ENCODE measurements around the gene FAM193B.

Gene FAM193B

DNA sequence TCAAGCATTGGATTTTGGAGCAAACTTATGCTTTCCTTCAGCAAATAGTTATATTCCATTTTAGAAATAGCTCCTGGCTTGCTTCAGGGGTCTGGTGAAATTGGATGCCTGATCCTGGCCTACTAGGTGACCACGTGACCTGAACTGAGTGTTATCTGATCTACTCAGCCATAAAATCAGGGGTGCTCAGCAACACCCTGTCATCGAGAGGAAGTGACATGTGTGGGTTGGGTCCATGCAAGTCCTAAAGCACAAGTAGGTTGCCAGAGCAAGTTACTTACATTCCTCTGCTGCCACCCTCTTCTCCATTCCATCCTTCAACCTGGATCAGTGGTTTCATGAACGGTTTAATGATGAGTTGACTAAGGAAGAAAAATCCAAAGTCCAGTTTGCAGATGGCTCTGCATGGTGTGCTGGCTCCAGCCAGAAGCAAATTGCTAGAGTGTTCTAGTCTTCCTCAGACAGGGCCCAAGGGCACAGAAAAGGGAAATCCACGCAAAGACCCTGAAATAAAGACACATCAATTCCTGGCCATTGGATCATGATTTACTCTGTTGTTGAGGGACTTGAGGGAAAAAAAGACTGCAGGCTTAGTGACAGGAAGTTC lies 2.8 kb upstream of the FAM193B start:
- H3K27ac Mint-ChIP-seq, result peak overlapping the region; percentile 78
- H3K4me3 Mint-ChIP-seq, result peak overlapping the region; percentile 42

DNA sequence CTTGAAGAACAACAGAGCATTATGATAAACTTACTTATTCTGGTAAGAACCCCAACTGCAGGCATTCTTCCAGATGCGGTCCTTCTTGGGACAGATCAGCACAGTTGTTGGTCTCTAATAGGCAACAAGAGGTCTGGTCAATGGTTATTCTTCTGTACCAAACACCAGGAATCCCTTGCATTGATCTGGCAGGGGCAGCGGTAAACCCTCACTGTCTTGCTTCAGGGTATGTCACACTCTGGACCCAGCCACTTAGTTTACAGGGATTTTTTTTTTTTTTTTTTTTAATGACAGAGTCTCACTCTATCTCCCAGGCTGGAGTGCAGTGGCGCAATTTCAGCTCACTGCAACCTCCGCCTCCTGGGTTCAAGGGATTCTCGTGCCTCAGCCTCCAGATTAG lies 1.3 kb upstream of the FAM193B start:
- DNase-seq (ENCODE audit: low spot score), result no peak
- Mint-ChIP-seq H3K4me1 (ENCODE audit: low read depth) (peaks cover 29% of the 10 kb centered on the region), H3K27ac (no peak overlapping the region), H3K27me3 (ENCODE audit: low read depth) (no peaks in the 10 kb centered on the region), H3K4me3 (peak overlapping the region; percentile 89), H3K9me3 (no peaks in the 10 kb centered on the region), H3K36me3 (ENCODE audit: low read depth) (peaks cover 10% of the 10 kb centered on the region)

More for the DNA sequence above, 2.8 kb upstream of the FAM193B start:
- no peaks in the 10 kb centered on the region for H3K9me3 Mint-ChIP-seq
- peak; percentile 17 for DNase-seq (ENCODE audit: low spot score)
- H3K36me3 Mint-ChIP-seq (ENCODE audit: low read depth), result peaks cover 7% of the 10 kb centered on the region
- peaks cover 27% of the 10 kb centered on the region for H3K4me1 Mint-ChIP-seq (ENCODE audit: low read depth)
- no peaks in the 10 kb centered on the region for H3K27me3 Mint-ChIP-seq (ENCODE audit: low read depth)

DNA sequence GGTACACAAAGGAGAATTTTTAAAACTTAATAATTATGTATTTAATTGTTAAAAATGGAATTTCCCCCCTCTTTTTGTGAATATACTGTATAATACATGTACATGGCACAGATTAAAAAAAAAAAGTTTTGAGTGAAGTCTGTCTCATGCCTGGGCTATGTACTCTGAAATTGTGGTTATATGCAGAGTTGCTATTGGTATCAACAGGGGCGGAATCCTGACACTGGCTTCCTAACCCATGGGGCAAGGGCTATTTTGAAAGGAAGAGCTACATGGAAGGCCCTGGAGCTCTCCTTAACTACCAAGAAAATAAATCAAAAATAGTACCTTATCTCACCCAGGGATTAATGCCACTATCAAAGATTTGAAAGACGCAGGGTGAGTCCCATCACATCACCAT lies 865 bp upstream of the FAM193B start:
- DNase-seq (ENCODE audit: low spot score), result no peak
- peaks cover 11% of the 10 kb centered on the region for H3K36me3 Mint-ChIP-seq (ENCODE audit: low read depth)
- H3K9me3 Mint-ChIP-seq, result no peaks in the 10 kb centered on the region
- peak overlapping the region; percentile 89 for H3K4me3 Mint-ChIP-seq
- no peaks in the 10 kb centered on the region for H3K27me3 Mint-ChIP-seq (ENCODE audit: low read depth)
- peaks cover 30% of the 10 kb centered on the region for H3K4me1 Mint-ChIP-seq (ENCODE audit: low read depth)
- H3K27ac Mint-ChIP-seq, result no peak overlapping the region

DNA sequence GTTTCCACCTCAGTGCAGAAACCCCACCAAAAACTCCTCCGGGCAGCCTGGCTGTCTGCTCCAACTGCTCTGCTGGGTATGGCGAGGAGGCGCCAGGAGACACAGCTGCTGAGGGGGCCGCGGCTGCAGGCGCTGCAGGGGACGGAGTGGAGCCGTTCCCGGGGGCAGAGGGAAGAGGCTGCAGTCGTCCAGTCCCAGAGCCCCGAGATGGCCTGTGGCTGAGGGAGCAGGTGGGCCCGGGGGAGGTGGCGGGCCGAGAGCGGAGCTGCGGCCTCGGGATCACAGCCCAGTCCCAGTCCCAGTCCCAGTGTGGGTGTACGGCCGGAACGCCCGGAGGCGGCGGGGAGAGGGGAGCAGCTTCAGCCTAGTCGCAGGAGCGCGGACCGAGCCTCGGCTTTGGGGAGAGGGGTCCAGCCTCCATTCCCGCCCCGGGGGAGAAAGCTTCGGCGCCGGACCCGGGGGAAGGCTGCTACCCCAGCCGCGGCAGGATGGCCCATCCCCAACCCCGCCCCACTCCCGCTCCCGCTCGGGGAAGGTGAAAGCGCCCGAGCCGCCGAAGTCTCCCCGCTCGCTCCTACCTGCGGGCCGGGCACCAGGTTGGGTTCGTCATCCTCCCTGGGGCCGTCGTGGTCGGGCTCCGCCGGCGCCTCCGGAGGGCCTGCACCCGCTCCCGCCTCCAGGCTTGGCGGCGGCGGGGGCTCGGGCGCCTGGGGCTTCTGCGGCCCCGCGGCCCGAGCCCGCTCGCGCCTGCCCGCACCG lies 513 bp downstream of the FAM193B start:
- peaks cover 12% of the 10 kb centered on the region for H3K36me3 Mint-ChIP-seq (ENCODE audit: low read depth)
- H3K4me3 Mint-ChIP-seq, result peak overlapping the region; percentile 78
- DNase-seq (ENCODE audit: low spot score), result peak; percentile 29
- no peaks in the 10 kb centered on the region for H3K27me3 Mint-ChIP-seq (ENCODE audit: low read depth)
- H3K27ac Mint-ChIP-seq, result peak overlapping the region; percentile 45
- H3K9me3 Mint-ChIP-seq, result no peaks in the 10 kb centered on the region
- peaks cover 31% of the 10 kb centered on the region for H3K4me1 Mint-ChIP-seq (ENCODE audit: low read depth)

DNA sequence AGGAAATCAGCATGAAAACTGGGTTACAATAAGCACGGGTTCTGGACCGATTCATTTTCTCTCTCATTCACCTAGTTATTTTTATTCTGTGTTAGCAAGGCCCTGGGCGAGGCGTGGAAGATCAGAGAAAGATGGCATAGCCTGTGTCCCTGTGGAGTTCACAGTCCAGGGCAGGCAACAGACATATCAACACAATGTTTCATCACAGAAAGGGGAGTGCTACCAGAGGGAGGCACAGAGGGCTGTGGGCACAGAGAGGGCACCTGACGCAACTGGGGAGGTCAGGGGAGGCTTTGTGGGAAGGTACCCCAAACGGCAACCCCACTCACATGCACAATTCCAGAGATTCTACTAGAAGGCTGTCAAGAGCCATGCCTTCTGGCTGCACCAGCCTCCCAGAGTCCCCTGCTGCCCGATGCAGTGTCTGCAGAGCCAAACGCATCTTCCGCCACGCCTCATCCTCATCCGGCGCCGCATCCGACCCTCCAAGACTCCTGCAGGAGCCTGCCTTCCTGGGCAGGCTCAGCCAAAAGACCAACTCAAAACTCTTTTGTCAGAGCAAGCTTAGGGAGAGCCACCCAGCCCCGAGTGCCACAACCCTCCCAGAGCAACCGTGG lies 1.4 kb downstream of the FAM193B start:
- no peaks in the 10 kb centered on the region for H3K27me3 Mint-ChIP-seq (ENCODE audit: low read depth)
- no peaks in the 10 kb centered on the region for H3K9me3 Mint-ChIP-seq
- peaks cover 31% of the 10 kb centered on the region for H3K4me1 Mint-ChIP-seq (ENCODE audit: low read depth)
- DNase-seq (ENCODE audit: low spot score), result no peak
- H3K36me3 Mint-ChIP-seq (ENCODE audit: low read depth), result peaks cover 13% of the 10 kb centered on the region
- H3K27ac Mint-ChIP-seq, result peak overlapping the region; percentile 72
- peak overlapping the region; percentile 78 for H3K4me3 Mint-ChIP-seq

DNA sequence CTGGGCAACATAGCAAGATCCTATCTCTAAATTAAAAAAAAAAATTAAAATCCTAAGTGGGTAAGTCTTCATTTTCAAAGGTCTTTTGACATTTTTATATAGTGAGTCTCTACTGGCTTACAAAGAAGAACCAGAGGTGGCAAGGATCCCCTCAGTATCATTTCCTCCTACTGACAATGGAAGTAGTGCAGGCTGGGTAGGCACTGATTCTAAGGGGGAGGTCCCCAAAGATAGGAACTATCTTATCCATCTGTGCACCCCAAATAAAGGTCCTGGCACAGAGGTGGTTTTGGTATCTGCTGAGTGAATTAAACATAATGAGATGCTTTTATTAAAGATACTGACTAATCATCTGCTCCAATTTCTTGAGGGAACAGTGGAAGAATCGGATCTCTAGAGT lies 4.2 kb downstream of the FAM193B start:
- no peak overlapping the region for H3K27ac Mint-ChIP-seq
- DNase-seq (ENCODE audit: low spot score), result no peak
- peaks cover 22% of the 10 kb centered on the region for H3K4me1 Mint-ChIP-seq (ENCODE audit: low read depth)
- peaks cover 15% of the 10 kb centered on the region for H3K36me3 Mint-ChIP-seq (ENCODE audit: low read depth)
- no peak overlapping the region for H3K4me3 Mint-ChIP-seq
- H3K9me3 Mint-ChIP-seq, result no peaks in the 10 kb centered on the region
- no peaks in the 10 kb centered on the region for H3K27me3 Mint-ChIP-seq (ENCODE audit: low read depth)

DNA sequence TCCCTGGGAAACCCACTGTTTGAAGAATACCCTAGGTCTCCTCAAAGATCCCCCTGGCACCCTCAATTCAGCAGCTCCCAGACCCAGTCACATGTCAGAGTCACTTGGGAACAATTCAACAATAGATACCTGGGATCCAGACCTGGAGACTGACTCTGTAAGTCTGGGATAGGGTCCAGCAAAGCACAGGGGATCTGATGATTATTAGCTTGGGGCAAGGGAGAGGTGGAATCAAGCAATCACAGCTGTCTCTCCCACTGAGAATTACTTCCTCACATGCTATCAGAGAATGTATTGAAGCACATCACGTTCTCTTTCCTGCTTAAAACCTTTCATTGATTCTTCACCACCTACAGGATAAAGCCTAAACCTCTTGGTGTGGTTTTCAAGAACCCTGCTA lies 5.9 kb downstream of the FAM193B start:
- H3K27ac Mint-ChIP-seq, result no peak overlapping the region

DNA sequence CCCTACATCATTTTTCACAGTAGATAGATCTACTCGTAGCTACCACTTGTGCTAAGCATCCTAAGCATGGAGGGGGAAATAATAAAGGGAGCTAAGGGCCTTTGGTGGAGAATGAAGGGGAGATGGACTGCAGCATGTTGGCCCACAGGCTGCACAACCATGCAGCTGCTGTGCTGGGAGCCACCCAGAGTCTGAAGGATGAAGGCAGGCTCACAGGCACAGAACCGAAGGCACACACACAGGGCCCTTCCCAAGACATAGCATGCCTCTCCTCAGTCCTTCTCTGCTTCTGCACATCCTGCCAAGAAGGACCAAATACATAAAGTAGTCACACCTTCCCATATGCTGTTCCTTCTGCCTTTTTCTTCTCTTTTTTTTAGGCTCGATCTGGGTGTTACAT lies 6.6 kb downstream of the FAM193B start:
- H3K4me1 Mint-ChIP-seq (ENCODE audit: low read depth), result peaks cover 8% of the 10 kb centered on the region
- H3K9me3 Mint-ChIP-seq, result no peaks in the 10 kb centered on the region
- H3K27me3 Mint-ChIP-seq (ENCODE audit: low read depth), result no peaks in the 10 kb centered on the region
- peaks cover 11% of the 10 kb centered on the region for H3K36me3 Mint-ChIP-seq (ENCODE audit: low read depth)
- no peak overlapping the region for H3K4me3 Mint-ChIP-seq
- H3K27ac Mint-ChIP-seq, result no peak overlapping the region
- no peak for DNase-seq (ENCODE audit: low spot score)

More for the DNA sequence above, 5.9 kb downstream of the FAM193B start:
- Mint-ChIP-seq H3K4me3 (no peak overlapping the region), H3K36me3 (ENCODE audit: low read depth) (peaks cover 15% of the 10 kb centered on the region), H3K27me3 (ENCODE audit: low read depth) (no peaks in the 10 kb centered on the region), H3K9me3 (no peaks in the 10 kb centered on the region), H3K4me1 (ENCODE audit: low read depth) (peaks cover 15% of the 10 kb centered on the region)
- DNase-seq (ENCODE audit: low spot score), result no peak

DNA sequence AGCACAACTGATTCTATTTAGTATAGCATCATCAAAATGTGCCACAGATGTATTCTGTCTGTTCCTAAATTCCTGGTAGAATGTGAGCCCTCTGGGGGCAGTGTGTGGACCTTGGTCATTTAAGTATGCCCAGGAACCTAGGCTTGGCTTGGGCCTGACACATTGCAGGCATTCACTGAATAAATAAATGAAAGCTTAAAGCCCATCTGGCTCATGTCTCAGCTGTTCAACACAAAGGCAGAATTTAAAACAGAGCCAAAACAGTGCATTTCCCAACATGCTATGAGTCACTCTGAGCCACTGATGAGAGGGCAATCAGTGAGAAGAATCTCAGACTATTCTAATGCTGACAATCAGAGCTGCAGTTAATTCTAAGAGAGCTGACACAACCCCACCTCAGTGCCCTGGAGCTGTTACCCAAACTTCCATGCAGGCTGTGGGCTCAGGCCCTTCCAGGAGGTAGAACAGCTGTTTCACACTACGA lies 8.1 kb downstream of the FAM193B start:
- Mint-ChIP-seq H3K27me3 (ENCODE audit: low read depth) (no peaks in the 10 kb centered on the region), H3K36me3 (ENCODE audit: low read depth) (peaks cover 10% of the 10 kb centered on the region), H3K4me1 (ENCODE audit: low read depth) (peaks cover 4% of the 10 kb centered on the region), H3K4me3 (no peak overlapping the region), H3K27ac (no peak overlapping the region), H3K9me3 (no peaks in the 10 kb centered on the region)
- no peak for DNase-seq (ENCODE audit: low spot score)

DNA sequence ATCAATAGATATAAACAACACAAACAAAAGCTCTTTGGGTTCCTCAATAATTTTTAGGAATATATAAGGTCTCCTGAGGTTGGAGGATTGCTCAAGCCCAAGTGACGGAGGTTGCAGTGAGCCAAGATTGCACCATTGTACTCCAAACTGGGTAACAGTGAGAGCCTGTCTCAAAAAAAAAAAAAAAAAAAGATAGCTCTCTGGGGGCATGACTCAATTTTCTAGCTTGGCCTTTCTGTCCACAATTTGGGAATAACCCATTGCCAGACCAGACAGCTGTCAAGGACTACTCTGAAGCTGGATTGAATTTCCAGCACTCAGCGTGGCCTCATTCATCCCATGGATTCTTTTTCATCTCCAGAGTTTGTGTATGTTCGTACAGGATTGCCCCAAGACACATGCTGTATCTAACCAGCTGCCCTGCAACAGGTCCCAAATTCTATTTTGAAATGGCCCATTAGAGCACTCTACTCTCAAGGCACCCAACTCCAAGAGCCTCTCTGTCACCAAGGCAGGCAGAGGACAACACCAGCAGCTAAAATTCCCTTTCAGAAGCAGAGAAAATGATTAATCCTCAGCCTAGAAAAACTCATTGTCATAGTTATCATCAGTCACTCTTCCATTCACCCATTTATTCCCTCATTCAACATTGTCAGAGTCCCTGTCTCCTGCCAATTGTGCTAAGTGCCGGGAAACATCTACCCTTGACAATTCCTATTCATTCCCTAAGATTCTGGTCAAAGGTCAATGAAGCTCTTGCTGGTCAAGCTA lies 8.7 kb downstream of the FAM193B start:
- no peak for DNase-seq (ENCODE audit: low spot score)
- Mint-ChIP-seq H3K36me3 (ENCODE audit: low read depth) (peaks cover 10% of the 10 kb centered on the region), H3K9me3 (no peaks in the 10 kb centered on the region), H3K27ac (no peak overlapping the region), H3K27me3 (ENCODE audit: low read depth) (no peaks in the 10 kb centered on the region), H3K4me1 (ENCODE audit: low read depth) (peaks cover 4% of the 10 kb centered on the region), H3K4me3 (no peak overlapping the region)

DNA sequence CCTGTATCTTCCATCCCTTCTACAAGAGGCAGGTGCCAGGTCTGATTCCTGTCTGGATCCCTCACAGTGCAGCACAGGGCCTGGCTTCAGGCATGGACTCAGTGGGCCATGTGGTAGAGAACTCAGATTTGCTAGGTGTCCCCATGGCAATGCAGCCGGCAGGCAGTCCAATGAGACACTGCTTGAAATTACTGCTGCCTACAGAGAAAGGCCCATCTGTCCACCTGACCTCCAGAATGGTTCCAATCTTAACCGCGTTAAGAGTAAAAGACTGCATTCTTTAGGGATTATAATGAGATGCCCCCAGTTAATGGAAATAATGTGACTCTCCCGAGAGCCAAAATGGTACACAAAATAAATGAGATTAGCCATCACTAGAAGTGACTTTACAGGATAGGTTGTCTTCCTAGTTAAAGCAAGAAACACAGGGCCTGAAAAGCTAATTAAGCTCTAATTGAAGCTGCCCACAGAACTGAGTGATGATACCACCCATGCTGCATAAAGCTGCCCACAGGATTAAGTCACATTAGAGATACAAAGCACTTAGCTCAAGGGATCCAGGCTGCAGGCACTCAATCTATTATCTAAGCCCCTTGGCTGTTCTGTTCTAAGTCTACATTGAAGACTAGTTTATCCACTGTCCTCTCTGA lies 11.4 kb downstream of the FAM193B start:
- H3K27me3 Mint-ChIP-seq (ENCODE audit: low read depth), result no peaks in the 10 kb centered on the region
- DNase-seq (ENCODE audit: low spot score), result no peak
- H3K27ac Mint-ChIP-seq, result no peak overlapping the region
- H3K4me1 Mint-ChIP-seq (ENCODE audit: low read depth), result peaks cover 2% of the 10 kb centered on the region
- no peaks in the 10 kb centered on the region for H3K9me3 Mint-ChIP-seq
- H3K36me3 Mint-ChIP-seq (ENCODE audit: low read depth), result peaks cover 13% of the 10 kb centered on the region
- H3K4me3 Mint-ChIP-seq, result no peak overlapping the region

DNA sequence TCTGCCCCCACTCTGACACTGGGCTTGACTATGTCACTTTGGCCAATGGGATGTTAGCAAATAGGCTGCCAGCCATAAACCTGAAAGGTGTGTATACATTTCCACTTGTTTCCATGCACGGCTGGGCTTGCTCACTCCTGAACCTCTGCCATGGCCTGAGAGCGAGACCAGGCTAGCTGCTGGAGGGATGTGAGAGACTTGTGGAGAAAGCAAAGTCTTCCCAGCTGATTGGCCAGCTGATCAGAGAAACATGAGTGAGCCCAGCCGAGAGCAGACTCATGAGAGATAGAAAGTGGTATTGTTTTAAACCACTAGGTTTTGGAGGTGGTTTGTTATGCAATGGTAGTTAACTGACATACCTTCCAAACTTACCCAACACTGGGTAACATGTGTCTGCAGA lies 13.9 kb downstream of the FAM193B start:
- H3K9me3 Mint-ChIP-seq, result no peaks in the 10 kb centered on the region
- peaks cover 21% of the 10 kb centered on the region for H3K36me3 Mint-ChIP-seq (ENCODE audit: low read depth)
- H3K27ac Mint-ChIP-seq, result no peak overlapping the region
- no peaks in the 10 kb centered on the region for H3K27me3 Mint-ChIP-seq (ENCODE audit: low read depth)
- no peaks in the 10 kb centered on the region for H3K4me1 Mint-ChIP-seq (ENCODE audit: low read depth)
- no peak overlapping the region for H3K4me3 Mint-ChIP-seq
- no peak for DNase-seq (ENCODE audit: low spot score)

DNA sequence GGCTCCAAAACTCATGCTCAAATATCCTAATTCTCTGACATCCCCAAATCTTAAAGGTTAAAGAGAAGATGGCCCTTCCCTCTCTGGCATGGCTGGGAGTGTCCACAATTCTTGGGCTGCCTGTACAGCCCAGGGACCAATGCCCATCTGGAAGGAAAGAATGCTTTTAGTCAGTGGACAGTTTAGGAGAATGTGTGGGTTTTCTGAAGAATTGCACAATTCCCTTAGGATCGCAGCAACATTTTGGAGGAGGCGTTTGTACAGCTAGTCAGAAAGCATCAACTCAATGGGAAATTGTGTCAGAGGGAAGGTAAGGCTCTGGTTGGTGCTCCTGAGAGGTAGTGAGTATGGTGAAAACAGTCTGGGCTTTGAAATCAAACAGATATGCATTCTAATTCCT lies 15.0 kb downstream of the FAM193B start:
- H3K27me3 Mint-ChIP-seq (ENCODE audit: low read depth), result no peaks in the 10 kb centered on the region

More for the DNA sequence above, 15.0 kb downstream of the FAM193B start:
- Mint-ChIP-seq H3K9me3 (no peaks in the 10 kb centered on the region), H3K36me3 (ENCODE audit: low read depth) (peaks cover 22% of the 10 kb centered on the region), H3K4me1 (ENCODE audit: low read depth) (no peaks in the 10 kb centered on the region), H3K4me3 (no peak overlapping the region), H3K27ac (no peak overlapping the region)
- DNase-seq (ENCODE audit: low spot score), result no peak

All from T-helper 2 cell treated with Interferon-gamma antibody and Interleukin-4, amounts not matched to agents 5 μg/mL and 100 μg/mL, for 36 hours (primary cell).